Measurements from ENCODE around the gene RUNX2. TPM values are rescaled to one million over a fixed set of nuclear protein-coding genes. Genes with fewer than 3 reads are reported as not detected.

RUNX2 gene
- total RNA-seq, 4 donors from 2014 or later: 0.65 to 2.4 (median 1.3) TPM

GRCh38 chr6:45323656-45324224 lies 4.4 kb upstream of the RUNX2 start:
- TF ChIP-seq CTCF (IDR thresholded peaks at IDR 0.05): no peak
- DNase-seq (ENCODE audit: low spot score): no peak
- no peak for ATAC-seq (ENCODE audit: low FRiP score)

- ATAC-seq (ENCODE audit: low FRiP score): no peak
These were observed 1.3 kb upstream of the RUNX2 start for GRCh38 chr6:45326698-45327417.

GRCh38 chr6:45328523-45328922 lies 393 bp downstream of the RUNX2 start:
- TF ChIP-seq CTCF (IDR thresholded peaks at IDR 0.05): no peak
- ATAC-seq (ENCODE audit: low FRiP score) (no peak), DNase-seq (ENCODE audit: low spot score) (no peak)

More at GRCh38 chr6:45326698-45327417, 1.3 kb upstream of the RUNX2 start:
- TF ChIP-seq CTCF (IDR thresholded peaks at IDR 0.05): no peak
- no peak for DNase-seq (ENCODE audit: low spot score)

GRCh38 chr6:45344900-45345299 lies 16.8 kb downstream of the RUNX2 start:
- no peak for TF ChIP-seq CTCF (IDR thresholded peaks at IDR 0.05)
- ATAC-seq (ENCODE audit: low FRiP score) (no peak), DNase-seq (ENCODE audit: low spot score) (no peak)

- TF ChIP-seq CTCF (IDR thresholded peaks at IDR 0.05): no peak
- DNase-seq (ENCODE audit: low spot score): no peak
- no peak for ATAC-seq (ENCODE audit: low FRiP score)
These were observed 22.1 kb downstream of the RUNX2 start for GRCh38 chr6:45350186-45350710.

- DNase-seq (ENCODE audit: low spot score): no peak
- no peak for TF ChIP-seq CTCF (IDR thresholded peaks at IDR 0.05)
These were observed 22.9 kb downstream of the RUNX2 start for GRCh38 chr6:45351076-45351475.

GRCh38 chr6:45351667-45352066 lies 23.5 kb downstream of the RUNX2 start:
- ATAC-seq (ENCODE audit: low FRiP score) (no peak), DNase-seq (ENCODE audit: low spot score) (no peak)
- no peak for TF ChIP-seq CTCF (IDR thresholded peaks at IDR 0.05)

More at GRCh38 chr6:45351076-45351475, 22.9 kb downstream of the RUNX2 start:
- no peak for ATAC-seq (ENCODE audit: low FRiP score)

Data from omental fat pad (tissue), 4 donors.